K562 treated with DMSO at 1 percent for 12 hours (cell line): ENCODE measurements around the gene ASCL3. TPM values are rescaled to one million over a fixed set of nuclear protein-coding genes. Genes with fewer than 3 reads are reported as not detected.

ENCODE experiments used
- total RNA-seq: library from RNA; unstranded; fragments of 300-600 nt; gene quantifications from 2 replicates; pipeline ENCODE4 v1.2.3, GENCODE V29; 2022; ENCODE audit not compliant: insufficient read depth

Gene ASCL3, protein sequence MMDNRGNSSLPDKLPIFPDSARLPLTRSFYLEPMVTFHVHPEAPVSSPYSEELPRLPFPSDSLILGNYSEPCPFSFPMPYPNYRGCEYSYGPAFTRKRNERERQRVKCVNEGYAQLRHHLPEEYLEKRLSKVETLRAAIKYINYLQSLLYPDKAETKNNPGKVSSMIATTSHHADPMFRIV
- not detected in 2 replicates for total RNA-seq

DNA sequence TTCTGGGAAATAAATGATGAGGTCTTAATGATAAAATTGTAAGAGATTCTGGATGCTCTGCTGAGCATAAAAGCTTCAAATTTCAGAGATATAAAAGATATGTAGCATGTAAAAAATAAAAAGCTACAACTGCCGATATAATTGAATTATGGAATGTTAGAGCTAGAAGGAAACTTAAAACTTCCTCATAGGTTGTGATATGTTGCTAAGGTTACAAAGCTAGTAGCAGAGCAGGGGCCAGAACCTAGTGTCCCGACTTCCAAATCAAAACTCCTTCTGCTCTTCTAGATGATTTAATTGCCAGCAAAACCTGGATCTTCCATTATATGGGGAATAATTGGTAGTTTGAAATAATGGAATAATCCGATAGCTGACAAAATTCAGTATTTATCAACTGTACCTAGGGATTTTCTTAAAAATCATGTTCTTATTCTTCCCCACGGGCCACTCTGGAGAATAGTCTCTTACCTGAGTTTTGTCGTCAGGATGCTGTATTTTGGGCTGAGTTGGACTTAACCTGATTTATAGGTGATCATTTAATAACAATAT, at the start of gene ASCL3:
ASCL3 (minus strand) TSS at position 499 of the 549 bp plus-strand sequence. CDS start 4,855 bp downstream, outside the sequence.

DNA sequence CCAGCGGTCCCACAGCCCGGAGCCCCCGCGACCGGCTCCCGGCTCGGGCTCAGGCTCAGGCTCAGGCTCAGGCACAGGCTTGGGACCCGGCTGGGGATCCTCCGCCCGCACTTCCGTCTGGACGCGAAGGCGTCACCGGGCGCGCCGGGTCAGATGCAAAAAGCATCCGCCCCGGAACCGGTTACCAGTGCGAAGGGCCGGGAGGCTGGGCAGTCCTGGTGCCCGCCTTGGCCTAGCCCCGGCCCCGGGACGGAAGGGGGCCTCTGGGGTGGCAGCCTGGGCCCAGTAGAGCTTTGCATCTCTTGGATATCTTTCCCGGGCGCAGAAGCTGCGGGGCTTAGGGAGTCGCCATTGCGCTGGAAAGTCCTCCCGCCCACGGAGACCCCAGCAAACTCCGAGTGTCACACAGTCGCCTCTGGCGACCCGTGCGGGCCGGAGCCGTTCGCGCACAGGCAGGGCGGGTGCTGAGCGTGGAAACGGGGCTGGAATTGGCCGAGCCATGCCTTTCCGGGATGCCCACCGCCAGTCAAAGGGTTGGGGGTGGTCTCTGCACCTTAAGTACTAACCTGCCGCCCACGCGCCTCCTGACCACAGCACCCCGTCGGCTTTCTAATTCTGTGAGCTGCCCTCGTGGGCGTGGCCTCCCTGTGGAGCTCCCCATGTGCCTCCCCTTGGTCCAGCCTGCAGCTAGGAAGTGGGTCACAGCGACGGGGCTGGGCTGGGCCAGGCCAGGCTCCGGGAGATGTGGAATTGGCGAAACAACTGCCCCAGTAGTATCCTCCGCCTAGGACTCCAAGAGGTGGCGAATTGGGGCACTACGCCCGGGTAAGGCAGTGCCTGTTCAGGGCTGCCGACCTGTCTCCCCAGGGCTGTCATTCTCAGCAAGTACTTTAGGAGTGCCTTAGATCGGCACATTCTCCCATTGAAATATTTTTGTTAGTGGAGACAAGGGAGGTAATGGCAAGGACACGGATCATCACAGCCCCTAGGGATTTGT, 21.8 kb upstream of the ASCL3 start, which contains the start of gene TMEM9B:
TMEM9B (minus strand) TSS at position 119 of the 997 bp plus-strand sequence. CDS start 129 bp downstream, outside the sequence.

GRCh38 chr11:8932564-8933180, 10.1 kb downstream of the ASCL3 start, which contains the start of gene C11orf16:
C11orf16 (minus strand) TSS chr11:8932947; CDS start chr11:8932308, 639 bp downstream.

DNA sequence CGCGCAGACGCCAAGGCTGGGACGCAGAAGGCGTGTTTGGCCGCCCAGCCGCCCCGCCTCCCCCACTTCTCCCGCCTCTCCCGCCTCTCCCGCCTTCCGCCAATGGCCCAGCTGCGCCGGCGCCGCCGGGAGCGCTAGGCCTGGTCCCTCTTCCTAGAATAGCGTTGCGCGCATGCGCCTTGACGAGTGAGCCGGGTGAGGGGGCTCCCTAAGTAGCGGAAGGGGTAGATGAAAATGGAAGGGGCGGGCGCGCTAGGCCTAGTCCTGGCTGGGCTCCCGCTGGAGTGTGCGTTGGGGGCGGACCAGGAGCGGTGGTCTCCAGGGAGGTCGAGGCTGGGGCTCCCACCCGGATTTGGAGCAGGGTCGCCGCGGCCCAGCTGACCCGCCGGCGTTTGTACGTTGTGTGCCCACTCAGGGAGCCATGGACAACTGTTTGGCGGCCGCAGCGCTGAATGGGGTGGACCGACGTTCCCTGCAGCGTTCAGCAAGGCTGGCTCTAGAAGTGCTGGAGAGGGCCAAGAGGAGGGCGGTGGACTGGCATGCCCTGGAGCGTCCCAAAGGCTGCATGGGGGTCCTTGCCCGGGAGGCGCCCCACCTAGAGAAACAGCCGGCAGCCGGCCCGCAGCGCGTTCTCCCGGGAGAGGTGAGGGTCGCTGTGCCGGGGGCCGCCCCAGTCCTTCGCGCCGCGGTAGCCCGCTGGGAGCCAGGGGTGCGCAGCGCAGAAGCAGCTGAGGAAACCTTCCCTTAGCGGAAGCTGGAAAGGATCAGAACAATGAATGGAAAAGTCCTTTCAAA, 31.6 kb downstream of the ASCL3 start, which contains the start of gene AKIP1:
AKIP1 (plus strand) TSS at position 161 of the 795 bp plus-strand sequence; CDS start at position 422, 261 bp downstream.

Other genes starting within 250 kb of the ASCL3 start
- gene AKIP1, start 31.8 kb downstream of the ASCL3 start, total RNA-seq: 47.0 and 58.2 TPM in 2 replicates
- gene C11orf16, start 10.1 kb downstream of the ASCL3 start, total RNA-seq: not detected in 2 replicates
- gene TMEM9B, start 21.4 kb upstream of the ASCL3 start, total RNA-seq: 13.2 and 17.8 TPM in 2 replicates
- gene NRIP3, start 61.0 kb upstream of the ASCL3 start, total RNA-seq: 9.0 and 16.3 TPM in 2 replicates
- 0.36 and 2.5 TPM in 2 replicates for gene SCUBE2, start 148.6 kb upstream of the ASCL3 start, total RNA-seq